ENCODE measurements around the gene DMTF1. TPM values are rescaled to one million over a fixed set of nuclear protein-coding genes. Genes with fewer than 3 reads are reported as not detected.

The DMTF1 gene
- total and polyA plus RNA-seq, 8 donors, result 18.6 to 54.2 (median 27.8) TPM

GRCh38 chr7:87154166-87154565 is 1.9 kb downstream of the DMTF1 start:
- TF ChIP-seq, protein P1, sequence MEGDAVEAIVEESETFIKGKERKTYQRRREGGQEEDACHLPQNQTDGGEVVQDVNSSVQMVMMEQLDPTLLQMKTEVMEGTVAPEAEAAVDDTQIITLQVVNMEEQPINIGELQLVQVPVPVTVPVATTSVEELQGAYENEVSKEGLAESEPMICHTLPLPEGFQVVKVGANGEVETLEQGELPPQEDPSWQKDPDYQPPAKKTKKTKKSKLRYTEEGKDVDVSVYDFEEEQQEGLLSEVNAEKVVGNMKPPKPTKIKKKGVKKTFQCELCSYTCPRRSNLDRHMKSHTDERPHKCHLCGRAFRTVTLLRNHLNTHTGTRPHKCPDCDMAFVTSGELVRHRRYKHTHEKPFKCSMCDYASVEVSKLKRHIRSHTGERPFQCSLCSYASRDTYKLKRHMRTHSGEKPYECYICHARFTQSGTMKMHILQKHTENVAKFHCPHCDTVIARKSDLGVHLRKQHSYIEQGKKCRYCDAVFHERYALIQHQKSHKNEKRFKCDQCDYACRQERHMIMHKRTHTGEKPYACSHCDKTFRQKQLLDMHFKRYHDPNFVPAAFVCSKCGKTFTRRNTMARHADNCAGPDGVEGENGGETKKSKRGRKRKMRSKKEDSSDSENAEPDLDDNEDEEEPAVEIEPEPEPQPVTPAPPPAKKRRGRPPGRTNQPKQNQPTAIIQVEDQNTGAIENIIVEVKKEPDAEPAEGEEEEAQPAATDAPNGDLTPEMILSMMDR (IDR thresholded peaks at IDR 0.05), result no peak
- WGBS, 2 donors, result 30 to 41% methylated on average over 2 of the region's 2 CpGs
- Histone ChIP-seq H3K4me3 (peak overlapping the region in 3 of 4 donors; percentile 65 to 75 (median 72)), H3K36me3 (no peaks in the 10 kb centered on the region), H3K27me3 (no peaks in the 10 kb centered on the region), H3K27ac (no peak overlapping the region), H3K9me3 (no peaks in the 10 kb centered on the region), H3K4me1 (peaks cover 0 to 41% (median 31%) of the 10 kb centered on the region in 3 donors)
- intact Hi-C loops (cut with DNase I), result no loop called here
- DNase-seq (no peak), FAIRE-seq (no peak), ATAC-seq (no peak)

DNA sequence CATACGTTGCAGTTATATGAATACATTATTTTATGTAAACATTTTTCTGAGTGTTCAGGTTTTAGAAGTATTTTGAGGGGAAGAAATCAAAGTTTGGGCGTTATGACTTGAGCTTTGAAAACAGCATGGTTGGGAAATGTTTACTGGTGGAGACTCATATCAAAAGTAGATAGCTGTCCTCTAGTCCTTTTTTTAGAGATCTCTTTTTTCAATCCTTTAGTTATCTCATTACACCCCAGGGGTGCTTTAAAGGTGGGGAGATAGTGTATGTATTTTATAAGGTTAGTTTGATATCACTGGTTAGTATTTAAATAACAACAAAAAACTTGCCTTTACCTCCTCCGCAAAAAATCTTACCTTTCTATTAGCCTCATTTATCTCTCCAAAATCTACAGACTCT is 2.3 kb downstream of the DMTF1 start:
- WGBS, 2 donors, result 29 to 31% methylated on average over 3 of the region's 3 CpGs
- no peak for ATAC-seq
- no peak for DNase-seq
- FAIRE-seq, result no peak
- no peak overlapping the region for H3K27ac ChIP-seq
- H3K9me3 ChIP-seq, result no peaks in the 10 kb centered on the region
- no peaks in the 10 kb centered on the region for H3K36me3 ChIP-seq
- H3K4me3 ChIP-seq, result peak overlapping the region in 1 of 4 donors; percentile 72
- no peaks in the 10 kb centered on the region for H3K27me3 ChIP-seq
- TF ChIP-seq, protein P1 (IDR thresholded peaks at IDR 0.05), result no peak
- intact Hi-C loops (cut with DNase I), result no loop called here
- peaks cover 0 to 44% (median 31%) of the 10 kb centered on the region in 3 donors for H3K4me1 ChIP-seq

- FAIRE-seq, result no peak
- H3K4me1 ChIP-seq, result peaks cover 0 to 44% (median 31%) of the 10 kb centered on the region in 3 donors
- TF ChIP-seq, protein P1 (IDR thresholded peaks at IDR 0.05), result no peak
- H3K27ac ChIP-seq, result no peak overlapping the region
- intact Hi-C loops (cut with DNase I), result no loop called here
- no peaks in the 10 kb centered on the region for H3K36me3 ChIP-seq
- WGBS, 2 donors, result 72 to 75% methylated on average over 3 of the region's 3 CpGs
- H3K4me3 ChIP-seq, result no peak overlapping the region
- H3K27me3 ChIP-seq, result no peaks in the 10 kb centered on the region
- H3K9me3 ChIP-seq, result no peaks in the 10 kb centered on the region
- DNase-seq, result no peak
- no peak for ATAC-seq
Observed at GRCh38 chr7:87155788-87156187, 3.5 kb downstream of the DMTF1 start.

DNA sequence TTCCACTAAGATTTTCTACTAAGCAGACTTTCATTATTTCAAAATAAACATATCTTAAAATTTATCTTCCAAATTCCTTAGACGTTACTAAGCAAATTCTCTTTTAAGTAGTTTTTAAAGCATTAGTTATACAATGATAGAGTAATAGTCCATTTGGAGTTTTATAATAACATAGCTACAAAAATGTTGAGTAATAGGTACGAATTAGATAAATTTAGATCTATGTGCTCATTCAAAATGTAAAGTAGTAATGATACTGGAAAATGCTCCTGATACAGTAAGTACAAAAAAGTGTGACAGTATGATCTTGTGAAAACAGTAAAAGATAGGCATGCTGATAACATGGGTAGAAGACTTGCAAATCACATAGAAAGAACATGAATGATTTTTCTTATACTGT is 4.5 kb downstream of the DMTF1 start:
- Histone ChIP-seq H3K9me3 (no peaks in the 10 kb centered on the region), H3K27ac (no peak overlapping the region), H3K4me3 (no peak overlapping the region), H3K4me1 (peaks cover 0 to 44% (median 23%) of the 10 kb centered on the region in 3 donors), H3K27me3 (no peaks in the 10 kb centered on the region), H3K36me3 (no peaks in the 10 kb centered on the region)
- DNase-seq (no peak), FAIRE-seq (no peak), ATAC-seq (no peak)
- WGBS, 2 donors, result 53 to 56% methylated on average over 2 of the region's 2 CpGs
- intact Hi-C loops (cut with DNase I), result no loop called here
- TF ChIP-seq, protein P1 (IDR thresholded peaks at IDR 0.05), result no peak

DNA sequence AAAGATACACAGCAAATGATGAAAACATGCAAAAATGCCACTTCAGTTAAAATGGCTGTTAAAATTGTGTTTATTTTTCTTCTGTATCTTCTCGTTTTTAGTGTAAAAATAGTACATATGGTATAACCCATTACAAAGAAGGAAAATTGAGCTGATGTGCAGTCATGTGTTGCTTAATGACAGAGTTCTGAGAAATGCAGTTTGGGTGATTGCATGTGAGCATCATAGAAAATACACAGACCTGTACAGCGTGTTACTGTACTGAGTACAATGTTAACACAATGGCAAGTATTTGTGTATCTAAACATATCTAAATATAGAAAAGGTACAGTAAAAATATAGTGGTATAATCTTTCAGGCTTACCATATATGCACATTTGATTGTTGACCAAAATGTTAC is 7.3 kb downstream of the DMTF1 start:
- FAIRE-seq, result no peak
- 73 to 78% methylated on average over 2 of the region's 2 CpGs for WGBS, 2 donors
- Histone ChIP-seq H3K27me3 (no peaks in the 10 kb centered on the region), H3K27ac (no peak overlapping the region), H3K9me3 (no peaks in the 10 kb centered on the region), H3K4me3 (no peak overlapping the region), H3K4me1 (peaks cover 0 to 34% (median 14%) of the 10 kb centered on the region in 3 donors), H3K36me3 (no peaks in the 10 kb centered on the region)
- intact Hi-C loops (cut with DNase I), result no loop called here
- ATAC-seq, result no peak
- no peak for DNase-seq
- TF ChIP-seq, protein P1 (IDR thresholded peaks at IDR 0.05), result no peak
